Measurements from ENCODE around the gene WDFY3. TPM values are rescaled to one million over a fixed set of nuclear protein-coding genes. Genes with fewer than 3 reads are reported as not detected.
A peak's percentile ranks its signal among the peaks of the same experiment; 100 is the strongest.

Gene WDFY3
- total and polyA plus RNA-seq, 2 of the 13 experiments (the other 11 are each of a cell fraction or from before 2014, with no cell fraction given) = 16.7 to 24.5 TPM

DNA sequence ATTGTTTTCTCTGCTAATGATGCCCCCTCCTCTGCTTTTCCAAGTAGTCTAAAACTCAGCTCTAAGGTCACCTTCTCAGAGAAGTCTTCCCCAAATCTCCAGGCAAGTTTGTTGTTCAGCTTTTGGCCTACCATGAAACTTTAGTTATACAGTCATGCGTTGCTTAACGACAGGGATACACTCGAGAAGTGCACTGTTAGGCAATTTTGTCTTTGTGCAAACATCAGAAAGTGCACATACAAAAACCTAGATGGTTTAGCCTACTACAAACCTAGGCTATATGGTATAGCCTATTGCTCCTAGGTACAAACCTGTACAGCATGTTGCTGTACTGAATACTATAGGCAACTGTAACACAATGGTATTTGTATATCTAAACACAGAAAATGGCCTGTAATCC, 91.9 kb downstream of the WDFY3 start:
- no TSS peak for BruUV-seq (replicated peaks)
- ATAC-seq = no peak
- CTCF ChIA-PET (ENCODE audit: low intra/inter-chr PET ratio, low total read pairs) = no interaction called here

DNA sequence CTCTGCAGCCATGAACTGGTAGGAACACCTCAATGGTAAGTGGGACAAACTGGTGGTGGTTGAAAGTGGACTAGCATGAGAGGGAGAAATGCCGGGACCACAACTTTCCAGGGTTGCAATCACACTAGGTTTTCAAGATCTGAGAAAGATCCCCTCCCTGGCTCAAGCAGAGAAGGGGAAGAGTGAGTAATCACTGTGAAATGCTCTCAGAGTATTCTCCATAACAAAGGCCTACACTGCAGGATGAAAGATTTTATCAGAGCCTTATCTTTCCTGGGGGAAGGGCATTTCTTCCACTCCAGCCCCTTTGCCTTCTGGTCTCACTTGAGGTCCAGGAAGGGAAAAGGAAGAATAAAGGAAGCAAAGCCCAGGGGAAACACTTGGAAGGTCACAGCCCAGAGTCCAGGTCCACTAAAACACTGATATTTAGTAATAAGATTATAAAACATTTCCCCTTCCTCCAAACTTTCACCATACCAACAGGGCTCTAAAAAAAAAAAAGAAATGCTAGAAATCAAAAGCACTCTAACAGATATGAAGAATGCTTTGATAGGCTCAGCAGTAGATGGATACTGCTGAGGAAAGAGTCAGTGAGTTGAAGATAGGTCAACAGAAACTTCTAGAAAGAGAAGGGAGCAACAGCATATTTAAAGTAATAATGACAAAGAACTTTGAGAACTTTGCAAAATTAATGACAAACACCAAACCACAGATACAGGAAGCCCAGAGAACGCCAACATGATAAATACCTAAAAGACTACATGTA, 95.9 kb downstream of the WDFY3 start:
- H2AFZ ChIP-seq (ENCODE audit: low read length) = no peak overlapping the region
- H3K27me3 ChIP-seq (ENCODE audit: control insufficient read depth in 1 of 2, insufficient read depth in 2 of 2, low read length in 2 of 2) = no peaks in the 10 kb centered on the region; a peak in 1 of 5 replicates
- in situ Hi-C loops (cut with HindIII; ENCODE audit: extremely low pct_ligation_motif_present, low pct_unique_long_range_greater_than_20kb) (no loop called here), intact Hi-C loops (cut with micrococcal nuclease; ENCODE audit: unreplicated experiment) (no loop called here)
- no peak overlapping the region for H3K4me2 ChIP-seq (ENCODE audit: low read depth, low read length)
- ChIA-PET POLR2A (no interaction called here), CTCF (ENCODE audit: low intra/inter-chr PET ratio, low total read pairs) (no interaction called here)
- no peaks in the 10 kb centered on the region for H3K79me2 ChIP-seq (ENCODE audit: insufficient read depth, low read length)
- DNase-seq (ENCODE audit: low spot score) (peak; percentile 9), FAIRE-seq (no peak), ATAC-seq (no peak)
- BruUV-seq (replicated peaks) = no TSS peak
- H3K27ac ChIP-seq (ENCODE audit: extremely low read length, insufficient read depth, low read length) = no peak overlapping the region
- no peaks in the 10 kb centered on the region for H4K20me1 ChIP-seq (ENCODE audit: insufficient read depth, low read length)
- 95% methylated on average over 2 of the region's 2 CpGs for whole genome bisulfite sequencing (ENCODE audit: low lambda C conversion rate)
- peaks cover 10% of the 10 kb centered on the region for H3K4me1 ChIP-seq (ENCODE audit: insufficient read depth, low read length)
- no peak overlapping the region for H3K9ac ChIP-seq (ENCODE audit: insufficient read depth, low read depth, low read length)
- H3K9me3 ChIP-seq (ENCODE audit: low read length) = no peaks in the 10 kb centered on the region
- no peak overlapping the region for H3K4me3 ChIP-seq (replicated peaks in 1 of 3; ENCODE audit: insufficient read depth in 1 of 3, low read depth in 2 of 3, low read length in 3 of 3)
- no peaks in the 10 kb centered on the region; a peak in 1 of 5 replicates for H3K36me3 ChIP-seq (replicated peaks in 1 of 2; ENCODE audit: control insufficient read depth in 1 of 2, insufficient read depth in 2 of 2, low read length in 2 of 2)
- TF ChIP-seq ZC3H4 (CRISPR knock-in tag; IDR thresholded peaks at IDR 0.05; ENCODE audit: borderline replicate concordance) (no peak), MLLT10 (CRISPR knock-in tag; IDR thresholded peaks at IDR 0.05) (no peak), LBX2 (CRISPR knock-in tag; IDR thresholded peaks at IDR 0.05; ENCODE audit: borderline replicate concordance) (no peak), GMEB1 (CRISPR knock-in tag; IDR thresholded peaks at IDR 0.05; ENCODE audit: borderline replicate concordance) (no peak), ZNF230 (CRISPR knock-in tag; IDR thresholded peaks at IDR 0.05) (no peak), ZNF788 (CRISPR knock-in tag; IDR thresholded peaks at IDR 0.05; ENCODE audit: borderline replicate concordance) (no peak), ZNF207 (IDR thresholded peaks at IDR 0.05; ENCODE audit: borderline replicate concordance) (no peak), ZNF772 (CRISPR knock-in tag; IDR thresholded peaks at IDR 0.05) (no peak), YEATS4 (CRISPR knock-in tag; IDR thresholded peaks at IDR 0.05; ENCODE audit: borderline replicate concordance) (no peak), TMF1 (CRISPR knock-in tag; IDR thresholded peaks at IDR 0.05; ENCODE audit: low read depth) (no peak), YEATS2 (CRISPR knock-in tag; IDR thresholded peaks at IDR 0.05; ENCODE audit: borderline replicate concordance) (no peak), ZNF777 (CRISPR knock-in tag; IDR thresholded peaks at IDR 0.05) (no peak)
- TF ChIP-seq, protein P1, sequence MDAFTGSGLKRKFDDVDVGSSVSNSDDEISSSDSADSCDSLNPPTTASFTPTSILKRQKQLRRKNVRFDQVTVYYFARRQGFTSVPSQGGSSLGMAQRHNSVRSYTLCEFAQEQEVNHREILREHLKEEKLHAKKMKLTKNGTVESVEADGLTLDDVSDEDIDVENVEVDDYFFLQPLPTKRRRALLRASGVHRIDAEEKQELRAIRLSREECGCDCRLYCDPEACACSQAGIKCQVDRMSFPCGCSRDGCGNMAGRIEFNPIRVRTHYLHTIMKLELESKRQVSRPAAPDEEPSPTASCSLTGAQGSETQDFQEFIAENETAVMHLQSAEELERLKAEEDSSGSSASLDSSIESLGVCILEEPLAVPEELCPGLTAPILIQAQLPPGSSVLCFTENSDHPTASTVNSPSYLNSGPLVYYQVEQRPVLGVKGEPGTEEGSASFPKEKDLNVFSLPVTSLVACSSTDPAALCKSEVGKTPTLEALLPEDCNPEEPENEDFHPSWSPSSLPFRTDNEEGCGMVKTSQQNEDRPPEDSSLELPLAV (CRISPR knock-in tag; conservative IDR thresholded peaks at IDR 0.05; ENCODE audit: low read depth) = no peak

More for the DNA sequence above, 91.9 kb downstream of the WDFY3 start:
- intact Hi-C loops (cut with micrococcal nuclease; ENCODE audit: unreplicated experiment) = no loop called here
- no peak overlapping the region for H3K4me3 ChIP-seq (replicated peaks in 1 of 3; ENCODE audit: insufficient read depth in 1 of 3, low read depth in 2 of 3, low read length in 3 of 3)
- POLR2A ChIA-PET = no interaction called here
- peaks cover 10% of the 10 kb centered on the region for H3K4me1 ChIP-seq (ENCODE audit: insufficient read depth, low read length)
- H3K27me3 ChIP-seq (ENCODE audit: control insufficient read depth in 1 of 2, insufficient read depth in 2 of 2, low read length in 2 of 2) = no peaks in the 10 kb centered on the region; a peak in 1 of 5 replicates
- H3K79me2 ChIP-seq (ENCODE audit: insufficient read depth, low read length) = no peaks in the 10 kb centered on the region
- FAIRE-seq (no peak), DNase-seq (ENCODE audit: low spot score) (no peak)
- in situ Hi-C loops (cut with HindIII; ENCODE audit: extremely low pct_ligation_motif_present, low pct_unique_long_range_greater_than_20kb) = no loop called here
- no peaks in the 10 kb centered on the region for H4K20me1 ChIP-seq (ENCODE audit: insufficient read depth, low read length)
- H3K9ac ChIP-seq (ENCODE audit: insufficient read depth, low read depth, low read length) = no peak overlapping the region
- no peaks in the 10 kb centered on the region for H3K9me3 ChIP-seq (ENCODE audit: low read length)
- TF ChIP-seq, protein P2, sequence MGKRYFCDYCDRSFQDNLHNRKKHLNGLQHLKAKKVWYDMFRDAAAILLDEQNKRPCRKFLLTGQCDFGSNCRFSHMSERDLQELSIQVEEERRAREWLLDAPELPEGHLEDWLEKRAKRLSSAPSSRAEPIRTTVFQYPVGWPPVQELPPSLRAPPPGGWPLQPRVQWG (CRISPR knock-in tag; IDR thresholded peaks at IDR 0.05; ENCODE audit: borderline replicate concordance, low read depth) = no peak
- H2AFZ ChIP-seq (ENCODE audit: low read length) = no peak overlapping the region
- no peak overlapping the region for H3K4me2 ChIP-seq (ENCODE audit: low read depth, low read length)
- H3K27ac ChIP-seq (ENCODE audit: extremely low read length, insufficient read depth, low read length) = no peak overlapping the region
- H3K36me3 ChIP-seq (replicated peaks in 1 of 2; ENCODE audit: control insufficient read depth in 1 of 2, insufficient read depth in 2 of 2, low read length in 2 of 2) = peaks cover 0 to 3% of the 10 kb centered on the region in 2 experiments; a peak in 1 of 5 replicates
- 80% methylated on average over 3 of the region's 3 CpGs for WGBS (ENCODE audit: low lambda C conversion rate)
